HFFc6 (cell line): ENCODE results near the gene PTPRK. TPM values are rescaled to one million over a fixed set of nuclear protein-coding genes. Genes with fewer than 3 reads are reported as not detected.

Source experiments
- DNase-seq: peaks from one replicate; pipeline ENCODE4 v3.0.0-alpha.2; 2018
- H3K27ac Mint-ChIP-seq: 2 replicates; pipeline ENCODE4 v1.8.0; 2020; ENCODE audit warnings: mild to moderate bottlenecking, mixed read lengths
- H3K27me3 Mint-ChIP-seq: 2 replicates; pipeline ENCODE4 v1.8.0; 2021; ENCODE audit warnings: mild to moderate bottlenecking, moderate library complexity, mixed read lengths; ENCODE audit not compliant: insufficient read depth
- H3K36me3 Mint-ChIP-seq: 2 replicates; pipeline ENCODE4 v1.8.0; 2021; ENCODE audit warnings: low read depth, mixed read lengths
- H3K4me1 Mint-ChIP-seq: 2 replicates; pipeline ENCODE4 v1.8.0; 2020; ENCODE audit warnings: low read depth, mixed read lengths
- H3K4me3 Mint-ChIP-seq: 2 replicates; pipeline ENCODE4 v1.8.0; 2020; ENCODE audit warnings: mild to moderate bottlenecking, moderate library complexity, mixed read lengths
- H3K9me3 Mint-ChIP-seq: 2 replicates; pipeline ENCODE4 v1.8.0; 2020; ENCODE audit warnings: mild to moderate bottlenecking, mixed read lengths
- total RNA-seq, 6 experiments: library from RNA; stranded (reverse); fragmentation: NEBNext Ultra II Directional; extraction: Animal tissue kit (Norgen Biotek cat#: 25700); gene quantifications; 2 replicates in 1 of 6; 3 replicates in 5 of 6; pipeline ENCODE4 v1.2.3, GENCODE V29; 2021
- TF ChIP-seq, protein P1 (sequence below): fragments of 200-600 bp; sonication (generic); IDR thresholded peaks from 2 replicates; pipeline ENCODE4 v1.5.0; 2021; ENCODE audit warnings: antibody characterized with exemption, mild to moderate bottlenecking

Gene PTPRK
- total RNA-seq, 6 experiments from 2014 or later = 92.8 to 104 (median 97.3) TPM

DNA sequence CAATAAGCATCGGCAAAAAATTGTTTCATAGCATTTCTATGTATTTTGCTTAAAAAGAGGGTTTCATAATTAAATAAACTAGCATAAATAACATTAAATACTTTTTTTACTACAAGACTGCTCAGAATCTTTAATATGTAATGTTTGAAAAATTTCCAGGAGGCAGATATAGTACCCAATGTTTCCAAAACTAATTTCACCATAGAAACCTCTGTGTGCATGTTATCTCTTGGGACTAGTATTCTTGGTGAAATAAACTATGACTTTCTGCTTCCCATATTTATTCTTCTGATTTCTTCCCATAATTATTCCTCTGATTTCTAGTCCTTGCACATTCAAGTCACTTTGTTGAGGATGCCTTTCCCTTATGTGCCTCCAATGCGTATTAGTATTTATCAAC, 94.5 kb downstream of the PTPRK start:
- DNase-seq = no peak
- no peaks in the 10 kb centered on the region for H3K9me3 Mint-ChIP-seq
- H3K4me3 Mint-ChIP-seq = no peak overlapping the region
- TF ChIP-seq, protein P1, sequence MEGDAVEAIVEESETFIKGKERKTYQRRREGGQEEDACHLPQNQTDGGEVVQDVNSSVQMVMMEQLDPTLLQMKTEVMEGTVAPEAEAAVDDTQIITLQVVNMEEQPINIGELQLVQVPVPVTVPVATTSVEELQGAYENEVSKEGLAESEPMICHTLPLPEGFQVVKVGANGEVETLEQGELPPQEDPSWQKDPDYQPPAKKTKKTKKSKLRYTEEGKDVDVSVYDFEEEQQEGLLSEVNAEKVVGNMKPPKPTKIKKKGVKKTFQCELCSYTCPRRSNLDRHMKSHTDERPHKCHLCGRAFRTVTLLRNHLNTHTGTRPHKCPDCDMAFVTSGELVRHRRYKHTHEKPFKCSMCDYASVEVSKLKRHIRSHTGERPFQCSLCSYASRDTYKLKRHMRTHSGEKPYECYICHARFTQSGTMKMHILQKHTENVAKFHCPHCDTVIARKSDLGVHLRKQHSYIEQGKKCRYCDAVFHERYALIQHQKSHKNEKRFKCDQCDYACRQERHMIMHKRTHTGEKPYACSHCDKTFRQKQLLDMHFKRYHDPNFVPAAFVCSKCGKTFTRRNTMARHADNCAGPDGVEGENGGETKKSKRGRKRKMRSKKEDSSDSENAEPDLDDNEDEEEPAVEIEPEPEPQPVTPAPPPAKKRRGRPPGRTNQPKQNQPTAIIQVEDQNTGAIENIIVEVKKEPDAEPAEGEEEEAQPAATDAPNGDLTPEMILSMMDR = no peak
- peaks cover 64% of the 10 kb centered on the region for H3K4me1 Mint-ChIP-seq
- 0 out of 2 replicates have a peak, but pooled peaks cover 1% of the 10 kb centered on the region for H3K27me3 Mint-ChIP-seq
- H3K36me3 Mint-ChIP-seq = peaks cover 20% of the 10 kb centered on the region
- 0 out of 2 replicates have a peak overlapping the region, but pooled peaks have one; percentile 10 for H3K27ac Mint-ChIP-seq

DNA sequence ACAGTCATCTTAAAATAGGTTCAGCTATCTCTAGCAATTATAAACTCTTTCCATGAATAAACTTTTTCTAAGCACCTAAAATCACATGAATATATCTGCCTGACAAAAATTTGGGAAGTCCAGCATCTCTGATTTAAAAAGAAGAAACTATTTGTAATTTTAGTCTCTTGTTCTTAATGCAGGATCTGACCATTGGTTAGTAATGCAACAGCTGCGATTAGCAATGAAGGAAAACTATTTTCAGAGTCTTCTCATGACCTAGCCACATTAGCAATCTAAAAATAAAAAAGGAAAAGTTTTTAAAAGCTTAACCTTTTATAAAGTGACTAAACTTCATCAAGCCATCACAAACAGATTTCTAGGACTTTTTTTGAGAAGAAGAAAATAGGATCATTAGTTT, 97.5 kb downstream of the PTPRK start:
- peaks cover 46% of the 10 kb centered on the region for H3K4me1 Mint-ChIP-seq
- H3K27ac Mint-ChIP-seq = no peak overlapping the region
- no peaks in the 10 kb centered on the region for H3K27me3 Mint-ChIP-seq
- peaks cover 6% of the 10 kb centered on the region; the same call in 1 of the 2 replicates for H3K9me3 Mint-ChIP-seq
- no peak overlapping the region for H3K4me3 Mint-ChIP-seq
- TF ChIP-seq, protein P1 = no peak
- peaks cover 29% of the 10 kb centered on the region for H3K36me3 Mint-ChIP-seq
- no peak for DNase-seq

DNA sequence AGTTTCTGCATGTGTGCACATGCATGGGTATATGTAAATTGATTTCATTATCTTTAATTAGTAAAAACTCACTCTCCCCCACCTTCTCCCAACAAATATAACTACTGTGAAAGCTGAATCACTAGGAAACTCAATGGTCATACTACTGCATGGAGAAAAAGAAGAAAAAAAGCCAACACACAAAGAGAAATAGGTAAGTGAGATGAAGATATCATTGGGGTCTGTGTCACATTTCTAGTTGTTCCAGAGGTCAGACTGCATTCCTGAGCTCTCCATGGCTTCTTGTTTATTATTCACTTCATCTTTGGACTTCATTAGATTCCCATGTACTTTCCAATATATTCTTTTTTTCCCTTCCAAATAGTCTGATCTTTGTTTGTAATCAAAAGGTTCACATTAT, 98.2 kb downstream of the PTPRK start:
- H3K4me1 Mint-ChIP-seq = peaks cover 44% of the 10 kb centered on the region
- no peak overlapping the region for H3K4me3 Mint-ChIP-seq

DNA sequence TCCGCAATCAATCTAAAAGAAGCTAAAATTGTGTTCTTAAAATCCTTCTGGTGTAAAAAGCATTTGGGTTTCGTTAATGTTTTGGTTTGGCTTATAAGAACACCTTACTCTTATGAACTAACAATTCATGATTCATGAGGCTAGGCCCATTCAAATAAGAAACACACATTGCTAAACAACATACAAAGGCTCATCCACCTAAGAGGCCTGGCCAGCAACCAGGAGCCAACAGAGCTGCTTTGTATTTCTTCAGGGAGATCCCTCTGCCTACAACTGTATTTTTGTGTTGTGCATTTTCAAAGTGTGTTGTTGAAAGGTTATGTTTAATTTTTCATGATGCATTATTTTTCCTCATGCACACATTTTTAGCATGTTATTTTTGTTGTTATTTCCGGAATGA, 98.6 kb downstream of the PTPRK start:
- TF ChIP-seq, protein P1 = no peak
- Mint-ChIP-seq H3K27me3 (no peaks in the 10 kb centered on the region), H3K4me3 (no peak overlapping the region), H3K27ac (no peak overlapping the region), H3K4me1 (peaks cover 40% of the 10 kb centered on the region), H3K9me3 (peaks cover 6% of the 10 kb centered on the region; the same call in 1 of the 2 replicates), H3K36me3 (peaks cover 33% of the 10 kb centered on the region)
- no peak for DNase-seq

More for the DNA sequence above, 98.2 kb downstream of the PTPRK start:
- TF ChIP-seq, protein P1 = no peak
- Mint-ChIP-seq H3K27ac (0 out of 2 replicates have a peak overlapping the region, but pooled peaks have one; percentile 3), H3K36me3 (peaks cover 33% of the 10 kb centered on the region), H3K27me3 (no peaks in the 10 kb centered on the region), H3K9me3 (peaks cover 6% of the 10 kb centered on the region; the same call in 1 of the 2 replicates)
- DNase-seq = no peak

DNA sequence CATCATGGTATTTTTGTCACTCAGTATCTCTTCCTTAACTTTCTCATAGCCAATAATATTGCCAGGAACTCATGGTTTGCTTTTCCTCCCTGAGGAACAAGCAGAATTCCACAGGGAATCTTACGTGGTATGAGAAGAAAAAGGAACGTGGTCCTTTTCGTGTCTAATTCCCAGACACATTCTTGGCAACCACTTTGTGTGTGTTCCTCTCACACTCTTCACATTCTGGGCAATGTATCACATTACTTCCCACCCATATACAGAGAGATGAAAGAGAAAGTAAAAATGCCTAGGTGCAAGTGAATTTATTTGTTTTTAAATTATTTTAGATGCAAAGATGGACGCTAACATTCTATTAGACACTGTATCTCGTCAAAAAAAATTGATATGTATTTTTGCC, 102.7 kb downstream of the PTPRK start:
- peaks cover 51% of the 10 kb centered on the region for H3K4me1 Mint-ChIP-seq
- H3K9me3 Mint-ChIP-seq = peaks cover 6% of the 10 kb centered on the region; the same call in 1 of the 2 replicates
- TF ChIP-seq, protein P1 = no peak
- no peak overlapping the region for H3K27ac Mint-ChIP-seq
- no peaks in the 10 kb centered on the region for H3K27me3 Mint-ChIP-seq
- DNase-seq = no peak
- no peak overlapping the region for H3K4me3 Mint-ChIP-seq
- H3K36me3 Mint-ChIP-seq = peaks cover 47% of the 10 kb centered on the region
